HEK293 (cell line): ENCODE data around the gene PAK6.

Source experiments
- CTCF ChIA-PET: fragments of 350-600 bp; formaldehyde crosslinking; extraction: SDS; loops from one replicate; lab custom pipeline; 2021; ENCODE audit warnings: antibody characterized with exemption; lab: Yijun Ruan, JAX
- POLR2A ChIA-PET: fragments of 300-600 bp; formaldehyde crosslinking; extraction: SDS; loops from one replicate; lab custom pipeline; 2020; ENCODE audit warnings: antibody characterized with exemption, inconsistent platforms; lab: Yijun Ruan, JAX
- H3K27ac ChIP-seq: fragments of 200-500 bp; sonication (Bioruptor generic); 2 replicates; pipeline ENCODE4 v1.5.1; 2014; ENCODE audit warnings: low read depth, low read length, control low read depth, inconsistent platforms; ENCODE audit errors: extremely low read depth
- H3K36me3 ChIP-seq, 2 experiments: fragments of 200-500 bp in 1 of 2; sonication (Bioruptor generic) in 1 of 2; 1 replicate in 1 of 2; 2 replicates in 1 of 2; pipeline ENCODE4 v1.5.1; 2014 to 2017; ENCODE audit warnings: inconsistent platforms in 2 of 2, low read length in 2 of 2; ENCODE audit not compliant: control insufficient read depth in 2 of 2, insufficient read depth in 1 of 2
- H3K4me1 ChIP-seq: fragments of 200-500 bp; sonication (Bioruptor generic); 2 replicates; pipeline ENCODE4 v1.5.1; 2014; ENCODE audit warnings: mild to moderate bottlenecking, low read length, inconsistent platforms; ENCODE audit not compliant: control insufficient read depth, insufficient read depth
- H3K4me3 ChIP-seq: 2 replicates; pipeline ENCODE4 v1.5.1; 2011; ENCODE audit warnings: low read depth, mild to moderate bottlenecking, control low read depth, low read length, moderate library complexity
- H3K9me3 ChIP-seq: fragments of 200-500 bp; sonication (Bioruptor generic); 2 replicates; pipeline ENCODE4 v1.5.1; 2014; ENCODE audit warnings: low read depth, low read length, inconsistent platforms; ENCODE audit not compliant: control insufficient read depth, insufficient read depth
- FEZF1 ChIP-seq: fragments of 450-650 bp; formaldehyde crosslinking; IDR thresholded peaks from 2 replicates; pipeline ENCODE4 v1.5.1; 2016; ENCODE audit warnings: missing biosample characterization, missing genetic modification characterization
- GLI2 ChIP-seq: fragments of 450-650 bp; formaldehyde crosslinking; IDR thresholded peaks from 2 replicates; pipeline ENCODE4; 2017; ENCODE audit warnings: missing biosample characterization, missing genetic modification characterization, low read depth, borderline replicate concordance
- GLIS2 ChIP-seq: fragments of 450-650 bp; formaldehyde crosslinking; IDR thresholded peaks from 2 replicates; pipeline ENCODE4 v1.5.1; 2016; ENCODE audit warnings: missing biosample characterization, missing genetic modification characterization
- KLF1 ChIP-seq: fragments of 450-650 bp; formaldehyde crosslinking; IDR thresholded peaks from 2 replicates; pipeline ENCODE4 v1.5.1; 2016; ENCODE audit warnings: missing biosample characterization, missing genetic modification characterization
- MEIS1 ChIP-seq: sonication (generic); formaldehyde crosslinking; IDR thresholded peaks from 2 replicates; pipeline ENCODE4 v1.8.1; 2022; ENCODE audit warnings: missing genetic modification reagents, mild to moderate bottlenecking, borderline replicate concordance
- OVOL3 ChIP-seq: fragments of 450-650 bp; formaldehyde crosslinking; IDR thresholded peaks from 2 replicates; pipeline ENCODE4 v1.5.1; 2016; ENCODE audit warnings: missing biosample characterization, missing genetic modification characterization
- SP3 ChIP-seq: fragments of 450-650 bp; formaldehyde crosslinking; IDR thresholded peaks from 2 replicates; pipeline ENCODE4 v1.5.1; 2016; ENCODE audit warnings: missing biosample characterization, missing genetic modification characterization
- YY2 ChIP-seq: fragments of 450-650 bp; formaldehyde crosslinking; IDR thresholded peaks from 2 replicates; pipeline ENCODE4 v1.5.1; 2016; ENCODE audit warnings: missing biosample characterization, missing genetic modification characterization
- ZBTB20 ChIP-seq: fragments of 450-650 bp; formaldehyde crosslinking; IDR thresholded peaks from 2 replicates; pipeline ENCODE4 v1.5.1; 2016; ENCODE audit warnings: missing biosample characterization, missing genetic modification characterization
- ZNF132 ChIP-seq: fragments of 450-650 bp; formaldehyde crosslinking; IDR thresholded peaks from 2 replicates; pipeline ENCODE4 v1.5.1; 2017; ENCODE audit warnings: missing biosample characterization, missing genetic modification characterization, borderline replicate concordance
- ZNF184 ChIP-seq: fragments of 450-650 bp; IDR thresholded peaks from 2 replicates; pipeline ENCODE4 v1.5.1; 2018; ENCODE audit warnings: missing biosample characterization, mild to moderate bottlenecking, missing genetic modification characterization
- ZNF350 ChIP-seq: fragments of 450-650 bp; formaldehyde crosslinking; IDR thresholded peaks from 2 replicates; pipeline ENCODE4 v1.5.0; 2017; ENCODE audit warnings: missing biosample characterization, mild to moderate bottlenecking, missing genetic modification characterization
- ZNF560 ChIP-seq: fragments of 450-650 bp; formaldehyde crosslinking; IDR thresholded peaks from 2 replicates; pipeline ENCODE4 v1.5.1; 2017; ENCODE audit warnings: missing biosample characterization, missing genetic modification characterization, borderline replicate concordance
- ZNF658 ChIP-seq: fragments of 450-650 bp; formaldehyde crosslinking; IDR thresholded peaks from 2 replicates; pipeline ENCODE4; 2016; ENCODE audit warnings: missing biosample characterization, missing genetic modification characterization
- ZNF701 ChIP-seq: fragments of 450-650 bp; formaldehyde crosslinking; IDR thresholded peaks from 2 replicates; pipeline ENCODE4 v1.5.1; 2016; ENCODE audit warnings: missing biosample characterization, missing genetic modification characterization
- ZNF777 ChIP-seq: fragments of 450-650 bp; formaldehyde crosslinking; IDR thresholded peaks from 2 replicates; pipeline ENCODE4 v1.5.1; 2017; ENCODE audit warnings: missing biosample characterization, missing genetic modification characterization, borderline replicate concordance
- TF ChIP-seq, protein P1 (sequence below): fragments of 450-650 bp; formaldehyde crosslinking; IDR thresholded peaks from 2 replicates; pipeline ENCODE4 v1.5.1; 2016; ENCODE audit warnings: missing biosample characterization, missing genetic modification characterization
- TF ChIP-seq, protein P2 (sequence below): sonication (generic); formaldehyde crosslinking; IDR thresholded peaks from 2 replicates; pipeline ENCODE4 v1.8.1; 2022; ENCODE audit warnings: mild to moderate bottlenecking, moderate library complexity, missing genetic modification reagents
- TF ChIP-seq, protein P3 (sequence below): fragments of 450-650 bp; formaldehyde crosslinking; IDR thresholded peaks from 2 replicates; pipeline ENCODE4 v1.5.1; 2016; ENCODE audit warnings: missing biosample characterization, missing genetic modification characterization
- TF ChIP-seq, protein P4 (sequence below): fragments of 450-650 bp; formaldehyde crosslinking; IDR thresholded peaks from 2 replicates; pipeline ENCODE4 v1.5.1; 2016; ENCODE audit warnings: missing biosample characterization, missing genetic modification characterization
- TF ChIP-seq, protein P5 (sequence below): fragments of 450-650 bp; formaldehyde crosslinking; IDR thresholded peaks from 2 replicates; pipeline ENCODE4 v1.5.0; 2017; ENCODE audit warnings: missing biosample characterization, missing genetic modification characterization, borderline replicate concordance
- TF ChIP-seq, protein P6 (sequence below): fragments of 450-650 bp; formaldehyde crosslinking; IDR thresholded peaks from 2 replicates; pipeline ENCODE4 v1.5.1; 2017; ENCODE audit warnings: missing biosample characterization, missing genetic modification characterization
- TF ChIP-seq, protein P7 (sequence below): fragments of 450-650 bp; IDR thresholded peaks from 2 replicates; pipeline ENCODE4 v1.5.1; 2018; ENCODE audit warnings: missing biosample characterization, mild to moderate bottlenecking, missing genetic modification characterization

Gene PAK6

DNA sequence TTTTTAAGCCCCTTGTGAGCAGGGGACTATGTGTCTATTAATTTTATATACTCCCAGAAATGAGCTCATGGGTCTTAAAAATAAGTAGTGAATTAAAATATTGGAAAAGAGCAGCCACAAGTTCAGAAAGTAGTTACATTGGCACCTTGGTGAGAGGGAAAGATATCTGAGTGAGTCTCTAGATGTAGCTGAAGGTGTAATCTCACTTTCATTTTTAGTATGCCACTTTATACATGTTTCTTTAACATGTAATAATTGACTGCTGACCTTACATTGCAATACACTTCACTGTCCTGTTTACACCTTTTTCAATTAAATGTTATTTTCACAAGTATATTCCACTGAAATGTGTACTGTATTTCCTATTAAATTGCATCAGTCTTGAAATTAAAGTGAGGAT, 12.1 kb upstream of the PAK6 start:
- ChIA-PET CTCF (interaction anchor here (0.8 to 4.3 kb wide), 6 partner anchors 9 to 83 kb away, joined by 3 to 25 read pairs (median 4); no protein-coding TSS in a partner anchor), POLR2A (no interaction called here)
- Histone ChIP-seq H3K9me3 (no peaks in the 10 kb centered on the region), H3K36me3 (peaks cover 10 to 37% of the 10 kb centered on the region in 2 experiments; a peak in 2 of 3 replicates), H3K4me1 (no peaks in the 10 kb centered on the region), H3K27ac (no peak overlapping the region), H3K4me3 (no peak overlapping the region)
- TF ChIP-seq, protein P1, sequence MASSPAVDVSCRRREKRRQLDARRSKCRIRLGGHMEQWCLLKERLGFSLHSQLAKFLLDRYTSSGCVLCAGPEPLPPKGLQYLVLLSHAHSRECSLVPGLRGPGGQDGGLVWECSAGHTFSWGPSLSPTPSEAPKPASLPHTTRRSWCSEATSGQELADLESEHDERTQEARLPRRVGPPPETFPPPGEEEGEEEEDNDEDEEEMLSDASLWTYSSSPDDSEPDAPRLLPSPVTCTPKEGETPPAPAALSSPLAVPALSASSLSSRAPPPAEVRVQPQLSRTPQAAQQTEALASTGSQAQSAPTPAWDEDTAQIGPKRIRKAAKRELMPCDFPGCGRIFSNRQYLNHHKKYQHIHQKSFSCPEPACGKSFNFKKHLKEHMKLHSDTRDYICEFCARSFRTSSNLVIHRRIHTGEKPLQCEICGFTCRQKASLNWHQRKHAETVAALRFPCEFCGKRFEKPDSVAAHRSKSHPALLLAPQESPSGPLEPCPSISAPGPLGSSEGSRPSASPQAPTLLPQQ (tag by site-specific recombination): no peak
- TF ChIP-seq ZNF184 (tag by site-specific recombination): no peak
- TF ChIP-seq, protein P2, sequence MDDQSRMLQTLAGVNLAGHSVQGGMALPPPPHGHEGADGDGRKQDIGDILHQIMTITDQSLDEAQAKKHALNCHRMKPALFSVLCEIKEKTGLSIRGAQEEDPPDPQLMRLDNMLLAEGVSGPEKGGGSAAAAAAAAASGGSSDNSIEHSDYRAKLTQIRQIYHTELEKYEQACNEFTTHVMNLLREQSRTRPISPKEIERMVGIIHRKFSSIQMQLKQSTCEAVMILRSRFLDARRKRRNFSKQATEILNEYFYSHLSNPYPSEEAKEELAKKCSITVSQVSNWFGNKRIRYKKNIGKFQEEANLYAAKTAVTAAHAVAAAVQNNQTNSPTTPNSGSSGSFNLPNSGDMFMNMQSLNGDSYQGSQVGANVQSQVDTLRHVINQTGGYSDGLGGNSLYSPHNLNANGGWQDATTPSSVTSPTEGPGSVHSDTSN (CRISPR knock-in tag): no peak
- TF ChIP-seq KLF1 (tag by site-specific recombination): no peak
- TF ChIP-seq, protein P3, sequence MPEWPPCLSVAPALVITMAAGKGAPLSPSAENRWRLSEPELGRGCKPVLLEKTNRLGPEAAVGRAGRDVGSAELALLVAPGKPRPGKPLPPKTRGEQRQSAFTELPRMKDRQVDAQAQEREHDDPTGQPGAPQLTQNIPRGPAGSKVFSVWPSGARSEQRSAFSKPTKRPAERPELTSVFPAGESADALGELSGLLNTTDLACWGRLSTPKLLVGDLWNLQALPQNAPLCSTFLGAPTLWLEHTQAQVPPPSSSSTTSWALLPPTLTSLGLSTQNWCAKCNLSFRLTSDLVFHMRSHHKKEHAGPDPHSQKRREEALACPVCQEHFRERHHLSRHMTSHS (tag by site-specific recombination): no peak
- TF ChIP-seq, protein P4, sequence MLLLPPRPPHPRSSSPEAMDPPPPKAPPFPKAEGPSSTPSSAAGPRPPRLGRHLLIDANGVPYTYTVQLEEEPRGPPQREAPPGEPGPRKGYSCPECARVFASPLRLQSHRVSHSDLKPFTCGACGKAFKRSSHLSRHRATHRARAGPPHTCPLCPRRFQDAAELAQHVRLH (tag by site-specific recombination): no peak
- no peak for TF ChIP-seq FEZF1
- TF ChIP-seq ZNF777: no peak
- no peak for TF ChIP-seq OVOL3 (tag by site-specific recombination)
- no peak for TF ChIP-seq ZNF560 (tag by site-specific recombination)
- no peak for TF ChIP-seq GLI2 (tag by site-specific recombination)
- no peak for TF ChIP-seq SP3 (tag by site-specific recombination)
- TF ChIP-seq ZNF658: no peak

DNA sequence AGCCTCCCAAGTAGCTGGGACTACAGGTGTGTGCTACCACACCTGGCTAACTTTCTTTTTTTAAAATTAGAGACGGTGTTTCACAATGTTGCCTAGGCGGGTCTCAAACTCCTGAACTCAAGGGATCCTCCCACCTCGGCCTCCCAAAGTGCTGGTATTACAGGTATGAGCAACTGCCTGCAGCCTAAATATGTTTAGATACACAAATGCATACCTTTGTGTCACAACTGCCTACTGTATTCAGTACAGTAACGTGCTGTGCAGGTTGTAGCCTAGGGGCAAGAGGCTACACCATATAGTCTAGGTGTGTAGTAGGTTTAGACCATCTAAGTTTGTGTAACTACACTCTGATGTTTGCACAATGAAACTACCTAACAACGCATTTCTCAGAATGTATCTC, 9.5 kb upstream of the PAK6 start:
- POLR2A ChIA-PET: no interaction called here

More for the DNA sequence above, 9.5 kb upstream of the PAK6 start:
- TF ChIP-seq ZNF132: no peak
- TF ChIP-seq, protein P5, sequence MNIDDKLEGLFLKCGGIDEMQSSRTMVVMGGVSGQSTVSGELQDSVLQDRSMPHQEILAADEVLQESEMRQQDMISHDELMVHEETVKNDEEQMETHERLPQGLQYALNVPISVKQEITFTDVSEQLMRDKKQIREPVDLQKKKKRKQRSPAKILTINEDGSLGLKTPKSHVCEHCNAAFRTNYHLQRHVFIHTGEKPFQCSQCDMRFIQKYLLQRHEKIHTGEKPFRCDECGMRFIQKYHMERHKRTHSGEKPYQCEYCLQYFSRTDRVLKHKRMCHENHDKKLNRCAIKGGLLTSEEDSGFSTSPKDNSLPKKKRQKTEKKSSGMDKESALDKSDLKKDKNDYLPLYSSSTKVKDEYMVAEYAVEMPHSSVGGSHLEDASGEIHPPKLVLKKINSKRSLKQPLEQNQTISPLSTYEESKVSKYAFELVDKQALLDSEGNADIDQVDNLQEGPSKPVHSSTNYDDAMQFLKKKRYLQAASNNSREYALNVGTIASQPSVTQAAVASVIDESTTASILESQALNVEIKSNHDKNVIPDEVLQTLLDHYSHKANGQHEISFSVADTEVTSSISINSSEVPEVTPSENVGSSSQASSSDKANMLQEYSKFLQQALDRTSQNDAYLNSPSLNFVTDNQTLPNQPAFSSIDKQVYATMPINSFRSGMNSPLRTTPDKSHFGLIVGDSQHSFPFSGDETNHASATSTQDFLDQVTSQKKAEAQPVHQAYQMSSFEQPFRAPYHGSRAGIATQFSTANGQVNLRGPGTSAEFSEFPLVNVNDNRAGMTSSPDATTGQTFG (tag by site-specific recombination): no peak
- no peak for TF ChIP-seq YY2
- no peak for TF ChIP-seq MEIS1 (CRISPR knock-in tag)
- TF ChIP-seq ZBTB20 (tag by site-specific recombination): no peak
- no peak for TF ChIP-seq GLIS2 (tag by site-specific recombination)
- no peak for TF ChIP-seq ZNF350 (tag by site-specific recombination)
- TF ChIP-seq, protein P6, sequence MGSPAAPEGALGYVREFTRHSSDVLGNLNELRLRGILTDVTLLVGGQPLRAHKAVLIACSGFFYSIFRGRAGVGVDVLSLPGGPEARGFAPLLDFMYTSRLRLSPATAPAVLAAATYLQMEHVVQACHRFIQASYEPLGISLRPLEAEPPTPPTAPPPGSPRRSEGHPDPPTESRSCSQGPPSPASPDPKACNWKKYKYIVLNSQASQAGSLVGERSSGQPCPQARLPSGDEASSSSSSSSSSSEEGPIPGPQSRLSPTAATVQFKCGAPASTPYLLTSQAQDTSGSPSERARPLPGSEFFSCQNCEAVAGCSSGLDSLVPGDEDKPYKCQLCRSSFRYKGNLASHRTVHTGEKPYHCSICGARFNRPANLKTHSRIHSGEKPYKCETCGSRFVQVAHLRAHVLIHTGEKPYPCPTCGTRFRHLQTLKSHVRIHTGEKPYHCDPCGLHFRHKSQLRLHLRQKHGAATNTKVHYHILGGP: no peak
- TF ChIP-seq ZNF701 (tag by site-specific recombination): no peak
- TF ChIP-seq, protein P7, sequence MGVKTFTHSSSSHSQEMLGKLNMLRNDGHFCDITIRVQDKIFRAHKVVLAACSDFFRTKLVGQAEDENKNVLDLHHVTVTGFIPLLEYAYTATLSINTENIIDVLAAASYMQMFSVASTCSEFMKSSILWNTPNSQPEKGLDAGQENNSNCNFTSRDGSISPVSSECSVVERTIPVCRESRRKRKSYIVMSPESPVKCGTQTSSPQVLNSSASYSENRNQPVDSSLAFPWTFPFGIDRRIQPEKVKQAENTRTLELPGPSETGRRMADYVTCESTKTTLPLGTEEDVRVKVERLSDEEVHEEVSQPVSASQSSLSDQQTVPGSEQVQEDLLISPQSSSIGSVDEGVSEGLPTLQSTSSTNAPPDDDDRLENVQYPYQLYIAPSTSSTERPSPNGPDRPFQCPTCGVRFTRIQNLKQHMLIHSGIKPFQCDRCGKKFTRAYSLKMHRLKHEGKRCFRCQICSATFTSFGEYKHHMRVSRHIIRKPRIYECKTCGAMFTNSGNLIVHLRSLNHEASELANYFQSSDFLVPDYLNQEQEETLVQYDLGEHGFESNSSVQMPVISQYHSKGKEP (tag by site-specific recombination): no peak
- no peak overlapping the region for H3K27ac ChIP-seq
- no peaks in the 10 kb centered on the region for H3K9me3 ChIP-seq
- H3K4me1 ChIP-seq: no peaks in the 10 kb centered on the region
- H3K4me3 ChIP-seq: no peak overlapping the region
- CTCF ChIA-PET: interaction anchor here (0.6 to 4.3 kb wide), 4 partner anchors 12 to 125 kb away, joined by 3 to 25 read pairs (median 4); no protein-coding TSS in a partner anchor
- peaks cover 9 to 24% of the 10 kb centered on the region in 2 experiments; a peak in 2 of 3 replicates for H3K36me3 ChIP-seq
